Keratinocyte (primary cell): ENCODE measurements around the gene DNPH1. TPM values are rescaled to one million over a fixed set of nuclear protein-coding genes. Genes with fewer than 3 reads are reported as not detected.

ENCODE experiments used
- DNase-seq: peaks from one replicate; pipeline ENCODE4 v3.0.0-alpha.2; 2011; ENCODE audit warnings: low read depth, missing footprints, low spot score
- FAIRE-seq: peaks from 2 replicates; lab custom pipeline; 2011; peaks lifted over from hg19 to GRCh38; lab: Jason Lieb, UNC
- H2AFZ ChIP-seq: 2 replicates; pipeline ENCODE4 v1.6.0; 2012; ENCODE audit warnings: low read length, control low read depth, inconsistent platforms; ENCODE audit not compliant: control insufficient read depth
- H3K27ac ChIP-seq: 2 replicates; pipeline ENCODE4 v1.5.1; 2011; ENCODE audit warnings: low read length; ENCODE audit not compliant: control insufficient read depth, insufficient read depth
- H3K27me3 ChIP-seq: 3 replicates; pipeline ENCODE4 v1.6.0; 2011; ENCODE audit warnings: low read length; ENCODE audit not compliant: control insufficient read depth, insufficient read depth; ENCODE audit errors: extremely low read depth
- H3K36me3 ChIP-seq, 2 experiments: 2 replicates in 1 of 2; 3 replicates in 1 of 2; pipeline ENCODE4 v1.5.1; 2011; ENCODE audit warnings: low read length in 2 of 2, mild to moderate bottlenecking in 1 of 2; ENCODE audit not compliant: control insufficient read depth in 2 of 2, insufficient read depth in 2 of 2; ENCODE audit errors: extremely low read depth in 1 of 2
- H3K4me1 ChIP-seq: 3 replicates; pipeline ENCODE4 v1.5.1; 2011; ENCODE audit warnings: low read length; ENCODE audit not compliant: control insufficient read depth, insufficient read depth; ENCODE audit errors: extremely low read depth
- H3K4me2 ChIP-seq: 3 replicates; pipeline ENCODE4 v1.6.0; 2011; ENCODE audit warnings: low read depth, low read length; ENCODE audit not compliant: control insufficient read depth, insufficient read depth; ENCODE audit errors: extremely low read depth
- H3K4me3 ChIP-seq, 3 experiments: fragments of 200-600 bp in 1 of 3; sonication (generic) in 1 of 3; 2 replicates in 2 of 3; 3 replicates in 1 of 3; pipeline ENCODE4 v1.5.1; 2011 to 2016; ENCODE audit warnings: low read length in 3 of 3, mild to moderate bottlenecking in 3 of 3, control low read depth in 2 of 3, inconsistent platforms in 1 of 3, low read depth in 1 of 3, mixed read lengths in 1 of 3, mixed run types in 1 of 3, moderate library complexity in 1 of 3; ENCODE audit not compliant: control insufficient read depth in 2 of 3, insufficient read depth in 2 of 3; ENCODE audit errors: extremely low read depth in 1 of 3
- H3K79me2 ChIP-seq: 2 replicates; pipeline ENCODE4 v1.6.0; 2012; ENCODE audit warnings: low read length; ENCODE audit not compliant: control insufficient read depth, insufficient read depth
- H3K9ac ChIP-seq: 3 replicates; pipeline ENCODE4 v1.6.0; 2011; ENCODE audit warnings: low read length; ENCODE audit not compliant: control insufficient read depth, insufficient read depth; ENCODE audit errors: extremely low read depth
- H3K9me1 ChIP-seq: 3 replicates; pipeline ENCODE4 v1.6.0; 2011; ENCODE audit warnings: low read length; ENCODE audit not compliant: control insufficient read depth, insufficient read depth; ENCODE audit errors: extremely low read depth
- H3K9me3 ChIP-seq: 2 replicates; pipeline ENCODE4 v1.5.1; 2012; ENCODE audit warnings: low read depth, low read length; ENCODE audit not compliant: control insufficient read depth
- H4K20me1 ChIP-seq: 3 replicates; pipeline ENCODE4 v1.6.0; 2011; ENCODE audit warnings: low read length; ENCODE audit not compliant: control insufficient read depth, insufficient read depth; ENCODE audit errors: extremely low read depth
- CTCF ChIP-seq, 3 experiments: IDR thresholded peaks in 1 of 3; conservative IDR thresholded peaks in 1 of 3; optimal IDR thresholded peaks in 1 of 3; 2 replicates in 2 of 3; 3 replicates in 1 of 3; pipeline versions ENCODE3 to v1.5.1; 2011; ENCODE audit warnings: low read length in 3 of 3, mild to moderate bottlenecking in 3 of 3, moderate library complexity in 2 of 3, control low read depth in 1 of 3, inconsistent platforms in 1 of 3; ENCODE audit not compliant: insufficient read depth in 2 of 3; ENCODE audit errors: extremely low read depth in 1 of 3
- EZH2 ChIP-seq: IDR thresholded peaks from one replicate; pipeline ENCODE4 v1.6.1; 2012; ENCODE audit warnings: inconsistent platforms, mild to moderate bottlenecking, low read length, moderate library complexity
- dilution Hi-C: fragments of 300-500 bp; cut with MboI; formaldehyde crosslinking; loops from one replicate; pipeline ENCODE4 v1.7.0; 2020; ENCODE audit warnings: low sequenced_read_pairs; ENCODE audit not compliant: extremely low pct_ligation_motif_present
- polyA plus RNA-seq, 5 experiments: library from polyadenylated mRNA; depleted of rRNA in 3 of 5; stranded (reverse) in 3 of 5; stranded (forward) in 1 of 5; unstranded in 1 of 5; fragments of >200 nt; gene quantifications; 1 replicate in 1 of 5; 2 replicates in 3 of 5; 3 replicates in 1 of 5; pipeline versions ENCODE4 v1.2.1 to v1.2.3, GENCODE V29; 2011 to 2012; ENCODE audit warnings: missing spikeins in 2 of 5, low read depth in 1 of 5, low replicate concordance in 1 of 5

Gene DNPH1
- polyA plus RNA-seq, 1 donor (not counting 4 experiments of a cell fraction or from before 2014, with no cell fraction given) = 73.9 TPM

- Histone ChIP-seq H3K9ac (no peak overlapping the region), H3K4me1 (no peaks in the 10 kb centered on the region), H3K9me1 (no peaks in the 10 kb centered on the region), H3K4me2 (no peak overlapping the region), H4K20me1 (no peaks in the 10 kb centered on the region), H3K79me2 (no peaks in the 10 kb centered on the region), H3K27me3 (peaks cover 27% of the 10 kb centered on the region), H2AFZ (no peak overlapping the region), H3K9me3 (no peaks in the 10 kb centered on the region), H3K4me3 (no peak overlapping the region), H3K36me3 (no peaks in the 10 kb centered on the region), H3K27ac (no peak overlapping the region)
- no peak for DNase-seq
- dilution Hi-C loops = no loop called here
- no peak for FAIRE-seq
- TF ChIP-seq EZH2 (no peak), CTCF (optimal IDR thresholded peaks at IDR 0.05 in 1 of 3, IDR thresholded peaks at IDR 0.05 in 1 of 3, conservative IDR thresholded peaks at IDR 0.05 in 1 of 3; ENCODE audit: extremely low read depth in 1 of 3, insufficient read depth in 2 of 3, low read length in 3 of 3) (no peak)
Observed at GRCh38 chr6:43254846-43255245, 25.6 kb upstream of the DNPH1 start.

GRCh38 chr6:43254138-43254817 lies 25.0 kb upstream of the DNPH1 start:
- FAIRE-seq = no peak
- H3K9me3 ChIP-seq = no peaks in the 10 kb centered on the region
- TF ChIP-seq EZH2 (no peak), CTCF (optimal IDR thresholded peaks at IDR 0.05 in 1 of 3, IDR thresholded peaks at IDR 0.05 in 1 of 3, conservative IDR thresholded peaks at IDR 0.05 in 1 of 3; ENCODE audit: extremely low read depth in 1 of 3, insufficient read depth in 2 of 3, low read length in 3 of 3) (no peak)
- H3K27me3 ChIP-seq = peaks cover 28% of the 10 kb centered on the region
- H3K9me1 ChIP-seq = no peaks in the 10 kb centered on the region
- H3K9ac ChIP-seq = no peak overlapping the region
- H3K4me2 ChIP-seq = no peak overlapping the region
- H3K79me2 ChIP-seq = no peaks in the 10 kb centered on the region
- H2AFZ ChIP-seq = no peak overlapping the region
- dilution Hi-C loops = no loop called here
- H3K4me1 ChIP-seq = no peaks in the 10 kb centered on the region
- DNase-seq = no peak
- H4K20me1 ChIP-seq = no peaks in the 10 kb centered on the region
- H3K27ac ChIP-seq = no peak overlapping the region
- no peaks in the 10 kb centered on the region for H3K36me3 ChIP-seq
- no peak overlapping the region for H3K4me3 ChIP-seq
